GM12891 (cell line): Measurements from ENCODE around the gene CCNO.

Experiments
- POLR2A ChIP-seq: IDR thresholded peaks from 2 replicates; pipeline ENCODE4 v1.6.1; 2011; ENCODE audit warnings: low read depth, low read length, control low read depth
- POLR2AphosphoS5 ChIP-seq: IDR thresholded peaks from 2 replicates; pipeline ENCODE4 v1.6.1; 2011; ENCODE audit warnings: low read depth, low read length, control low read depth
- SPI1 ChIP-seq: IDR thresholded peaks from 2 replicates; pipeline ENCODE4 v1.6.1; 2011; ENCODE audit warnings: low read depth, low read length, control low read depth
- TAF1 ChIP-seq: IDR thresholded peaks from 2 replicates; pipeline ENCODE4 v1.6.1; 2011; ENCODE audit warnings: low read depth, low read length, control low read depth

- TF ChIP-seq POLR2AphosphoS5 (no peak), POLR2A (no peak), TAF1 (no peak), SPI1 (no peak)
Measured at GRCh38 chr5:55276771-55277170, 43.4 kb upstream of the CCNO start.
